GM19193 (cell line): ENCODE results near the gene ST6GAL1.

Experiments used
- POLR2A ChIP-seq: IDR thresholded peaks from 4 replicates; pipeline ENCODE4 v1.6.1; 2011; ENCODE audit not compliant: insufficient read depth, insufficient read length; ENCODE audit errors: extremely low read depth

The ST6GAL1 gene

GRCh38 chr3:187063286-187064121, 133.2 kb downstream of the ST6GAL1 start:
- TF ChIP-seq POLR2A: no peak

GRCh38 chr3:187064210-187065115, 134.1 kb downstream of the ST6GAL1 start:
- peak; percentile 45 for TF ChIP-seq POLR2A

GRCh38 chr3:187066228-187066995, 136.1 kb downstream of the ST6GAL1 start:
- peak; percentile 18 for TF ChIP-seq POLR2A

GRCh38 chr3:187068787-187069186, 138.5 kb downstream of the ST6GAL1 start:
- TF ChIP-seq POLR2A: peak; percentile 14

- TF ChIP-seq POLR2A: no peak
Measured at GRCh38 chr3:187069857-187070516, 139.7 kb downstream of the ST6GAL1 start.

GRCh38 chr3:187072102-187072501, 141.8 kb downstream of the ST6GAL1 start:
- TF ChIP-seq POLR2A: no peak

GRCh38 chr3:187072511-187072910, 142.2 kb downstream of the ST6GAL1 start:
- TF ChIP-seq POLR2A: no peak

GRCh38 chr3:187073581-187074098, 143.3 kb downstream of the ST6GAL1 start:
- no peak for TF ChIP-seq POLR2A

GRCh38 chr3:187074846-187075245, 144.5 kb downstream of the ST6GAL1 start:
- no peak for TF ChIP-seq POLR2A

- no peak for TF ChIP-seq POLR2A
Measured at GRCh38 chr3:187076297-187076696, 146.0 kb downstream of the ST6GAL1 start.

- no peak for TF ChIP-seq POLR2A
Measured at GRCh38 chr3:187077085-187077484, 146.8 kb downstream of the ST6GAL1 start.

- no peak for TF ChIP-seq POLR2A
Measured at GRCh38 chr3:187077537-187077936, 147.2 kb downstream of the ST6GAL1 start.

- TF ChIP-seq POLR2A: peak; percentile 34
Measured at GRCh38 chr3:187079090-187080022, 149.0 kb downstream of the ST6GAL1 start.
